T1000 (cell line): ENCODE results near the gene CDK16.
"Not testable (repeated sequence)": the region's sequence is repeated elsewhere in the genome, so short reads cannot be mapped to it uniquely, and the experiment has no call there.

ENCODE experiments used
- DNase-seq: peaks from one replicate; lab custom pipeline; 2025; ENCODE audit warnings: mixed read lengths; lab: John Stamatoyannopoulos, UW

Gene CDK16

GRCh38 chrX:47250017-47250347 is 31.5 kb downstream of the CDK16 start:
- no peak for DNase-seq

DNA sequence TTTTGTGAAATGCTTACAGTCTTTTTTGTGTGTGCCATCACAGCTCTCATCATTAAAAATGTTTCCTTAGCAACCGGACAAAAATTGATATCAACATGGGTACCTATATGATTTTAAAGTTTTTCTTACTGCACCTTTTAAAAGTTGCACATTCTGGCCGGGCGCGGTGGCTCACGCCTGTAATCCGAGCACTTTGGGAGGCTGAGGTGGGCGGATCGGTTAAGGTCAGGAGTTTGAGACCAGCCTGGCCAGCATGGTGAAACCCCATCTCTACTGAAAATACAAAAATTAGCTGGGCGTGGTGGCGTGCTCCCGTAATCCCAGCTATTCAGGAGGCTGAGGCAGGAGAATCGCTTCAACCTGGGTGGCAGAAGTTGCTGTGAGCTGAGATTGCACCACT is 39.1 kb downstream of the CDK16 start:
- DNase-seq, result not testable (repeated sequence)

- DNase-seq, result no peak
Measured at GRCh38 chrX:47264483-47265173, 46.1 kb downstream of the CDK16 start.

- no peak for DNase-seq
Measured at GRCh38 chrX:47266643-47267042, 48.2 kb downstream of the CDK16 start.

- no peak for DNase-seq
Measured at GRCh38 chrX:47272013-47272408, 53.5 kb downstream of the CDK16 start.

DNA sequence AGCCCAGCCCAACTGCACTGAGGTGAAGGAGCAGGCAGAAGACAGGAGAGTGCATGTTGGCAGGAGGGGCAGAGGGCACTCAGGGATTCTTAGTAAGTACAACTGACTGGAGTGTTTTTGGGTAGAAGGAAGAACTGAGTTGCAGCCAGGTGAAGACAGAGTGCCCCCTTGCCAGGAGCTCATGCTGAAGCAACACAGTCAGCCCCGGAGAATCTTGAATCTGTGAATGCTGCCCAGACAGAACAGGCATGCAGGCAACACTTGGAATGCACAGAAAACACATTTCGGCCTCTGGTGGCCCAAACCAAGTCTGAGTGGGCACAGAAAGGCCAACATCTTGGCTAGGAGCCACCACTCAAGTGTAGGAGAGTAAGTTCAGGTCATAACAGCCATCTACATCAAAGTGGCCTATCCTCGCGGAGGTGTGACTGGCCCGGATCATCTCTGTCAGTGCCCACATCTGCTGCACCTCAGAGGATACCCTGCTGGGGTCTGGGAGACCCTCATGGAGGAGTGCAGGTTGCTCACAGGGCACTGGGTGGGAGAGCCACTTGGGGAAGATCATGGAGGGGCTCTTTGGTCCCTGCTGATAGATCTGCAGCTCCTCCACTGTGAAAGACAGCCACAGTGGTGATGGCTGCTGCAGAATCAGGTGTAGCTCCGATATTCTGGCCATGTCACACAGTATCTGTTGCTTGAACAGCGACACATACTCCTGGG is 54.7 kb downstream of the CDK16 start:
- no peak for DNase-seq

DNA sequence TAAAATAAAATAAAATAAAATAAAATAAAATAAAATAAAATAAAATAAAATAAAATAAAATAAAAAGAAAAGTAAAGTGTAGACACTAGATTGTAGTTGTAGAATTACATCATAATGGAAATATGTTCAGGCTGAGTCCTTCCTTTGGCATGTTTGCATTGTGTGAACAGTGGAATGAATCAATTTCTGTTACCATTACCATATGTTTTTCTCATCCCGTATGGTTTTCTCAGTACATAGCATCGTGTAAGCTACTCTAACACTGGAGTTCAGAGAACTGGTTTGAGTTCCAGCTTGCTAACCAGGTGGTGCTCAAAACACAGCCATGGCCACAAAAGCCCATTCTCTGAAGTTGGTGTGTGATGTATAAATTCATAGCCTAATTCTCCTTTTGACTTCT is 60.2 kb downstream of the CDK16 start:
- DNase-seq, result no peak
